ENCODE data around the gene ADCY5. TPM values are rescaled to one million over a fixed set of nuclear protein-coding genes. Genes with fewer than 3 reads are reported as not detected.
A peak's percentile ranks its signal among the peaks of the same experiment; 100 is the strongest.

The ADCY5 gene
- total and polyA plus RNA-seq, 10 donors = 1.7 to 20.6 (median 11.7) TPM

- Histone ChIP-seq H3K9me3 (no peaks in the 10 kb centered on the region), H3K4me1 (peaks cover 0 to 3% (median under 1%) of the 10 kb centered on the region in 6 donors), H3K27me3 (replicated peaks in 1 of 7) (peaks cover 0 to 10% (median 0%) of the 10 kb centered on the region in 7 donors), H3K27ac (no peak overlapping the region), H3K4me3 (no peak overlapping the region), H3K36me3 (no peaks in the 10 kb centered on the region)
- whole genome bisulfite sequencing, 5 donors = 76 to 88% (median 81%) methylated on average over 7 to 8 of the region's 8 CpGs
- TF ChIP-seq POLR2A (IDR thresholded peaks at IDR 0.05) = no peak
- no peak for TF ChIP-seq POLR2AphosphoS5 (IDR thresholded peaks at IDR 0.05)
- TF ChIP-seq CTCF (IDR thresholded peaks at IDR 0.05 in 8 of 11, conservative IDR thresholded peaks at IDR 0.05 in 3 of 11) = no peak
- no peak for DNase-seq
- intact Hi-C loops (cut with DNase I; ENCODE audit: low total_unique reads) = no loop called here
These were observed 70.4 kb downstream of the ADCY5 start for GRCh38 chr3:123378409-123378915.

- Histone ChIP-seq H3K27me3 (replicated peaks in 1 of 7) (peaks cover 0 to 12% (median 0%) of the 10 kb centered on the region in 7 donors), H3K4me1 (peaks cover 0 to 12% (median 1%) of the 10 kb centered on the region in 6 donors), H3K9me3 (no peaks in the 10 kb centered on the region), H3K27ac (no peak overlapping the region), H3K4me3 (no peak overlapping the region), H3K36me3 (no peaks in the 10 kb centered on the region)
- 58 to 81% (median 69%) methylated on average over 2 of the region's 2 CpGs for WGBS, 5 donors
- DNase-seq = peak; percentile 1
- TF ChIP-seq POLR2A (IDR thresholded peaks at IDR 0.05) = no peak
- TF ChIP-seq CTCF (IDR thresholded peaks at IDR 0.05 in 8 of 11, conservative IDR thresholded peaks at IDR 0.05 in 3 of 11) = no peak
- no peak for TF ChIP-seq POLR2AphosphoS5 (IDR thresholded peaks at IDR 0.05)
- intact Hi-C loops (cut with DNase I; ENCODE audit: low total_unique reads) = no loop called here
These were observed 71.6 kb downstream of the ADCY5 start for GRCh38 chr3:123377243-123377740.

- DNase-seq = no peak
- Histone ChIP-seq H3K27me3 (replicated peaks in 1 of 7) (peaks cover 0 to 18% (median 0%) of the 10 kb centered on the region in 7 donors), H3K36me3 (no peaks in the 10 kb centered on the region), H3K4me3 (no peak overlapping the region), H3K9me3 (no peaks in the 10 kb centered on the region), H3K4me1 (peaks cover 0 to 14% (median 1%) of the 10 kb centered on the region in 6 donors), H3K27ac (no peak overlapping the region)
- no peak for TF ChIP-seq CTCF (IDR thresholded peaks at IDR 0.05 in 8 of 11, conservative IDR thresholded peaks at IDR 0.05 in 3 of 11)
- no peak for TF ChIP-seq POLR2AphosphoS5 (IDR thresholded peaks at IDR 0.05)
- TF ChIP-seq POLR2A (IDR thresholded peaks at IDR 0.05) = no peak
- intact Hi-C loops (cut with DNase I; ENCODE audit: low total_unique reads) = no loop called here
- 66 to 76% (median 70%) methylated on average over 11 of the region's 11 CpGs for WGBS, 5 donors
These were observed 72.2 kb downstream of the ADCY5 start for GRCh38 chr3:123376451-123377242.

Data from spleen (tissue), 11 donors.